Measurements from ENCODE around the gene PJVK. TPM values are rescaled to one million over a fixed set of nuclear protein-coding genes. Genes with fewer than 3 reads are reported as not detected.

The PJVK gene
- polyA plus RNA-seq, 1 of the 3 experiments (the other 2 are of a cell fraction), result 5.3 TPM

GRCh38 chr2:178476477-178476876 lies 25.3 kb downstream of the PJVK start:
- Histone ChIP-seq H3K9me2 (no peaks in the 10 kb centered on the region), H3K27me3 (ENCODE audit: insufficient read depth) (no peaks in the 10 kb centered on the region), H4K20me1 (ENCODE audit: insufficient read depth) (peaks cover 6% of the 10 kb centered on the region), H3K36me3 (replicated peaks in 1 of 2; ENCODE audit: control insufficient read depth in 1 of 2, insufficient read depth in 2 of 2, low read length in 1 of 2) (peaks cover 0 to 5% of the 10 kb centered on the region in 2 experiments), H3K27ac (ENCODE audit: low read depth in 2 of 2, low read length in 1 of 2) (no peak overlapping the region), H3K4me1 (ENCODE audit: control insufficient read depth in 1 of 2, insufficient read depth in 2 of 2, low read depth in 1 of 2, low read length in 1 of 2) (peaks cover 7 to 19% of the 10 kb centered on the region in 2 experiments), H3K4me2 (0 out of 2 replicates have a peak overlapping the region, but pooled peaks have one; percentile 80), H3K79me2 (ENCODE audit: insufficient read depth) (peaks cover 60% of the 10 kb centered on the region), H3F3A (replicated peaks; ENCODE audit: insufficient read depth) (peaks cover 19% of the 10 kb centered on the region), H3K4me3 (ENCODE audit: low read depth in 2 of 2, low read length in 1 of 2) (no peak overlapping the region; a peak in 1 of 4 replicates), H2AFZ (ENCODE audit: low read depth) (no peak overlapping the region), H3K9ac (no peak overlapping the region), H3K9me3 (no peaks in the 10 kb centered on the region)
- ChIA-PET CTCF (no interaction called here), POLR2A (no interaction called here)
- no peak for DNase-seq
- TF ChIP-seq REST (IDR thresholded peaks at IDR 0.05; ENCODE audit: low read depth, low read length) (no peak), SMC3 (IDR thresholded peaks at IDR 0.05; ENCODE audit: low read depth, low read length) (no peak), IRF3 (IDR thresholded peaks at IDR 0.05; ENCODE audit: low read depth, low read length) (no peak), EZH2phosphoT487 (IDR thresholded peaks at IDR 0.05; ENCODE audit: borderline replicate concordance, low read depth) (no peak), YY1 (IDR thresholded peaks at IDR 0.05; ENCODE audit: low read depth) (no peak), NRF1 (IDR thresholded peaks at IDR 0.05; ENCODE audit: low read depth, low read length) (no peak), RCOR1 (IDR thresholded peaks at IDR 0.05; ENCODE audit: low read length) (no peak), MEF2A (IDR thresholded peaks at IDR 0.05; ENCODE audit: borderline replicate concordance, low read depth) (no peak), MXI1 (IDR thresholded peaks at IDR 0.05; ENCODE audit: low read depth, low read length) (no peak), JUND (IDR thresholded peaks at IDR 0.05) (no peak), FOXM1 (IDR thresholded peaks at IDR 0.05; ENCODE audit: low read depth) (no peak), POLR2AphosphoS5 (IDR thresholded peaks at IDR 0.05; ENCODE audit: low read depth, low read length) (no peak), EP300 (IDR thresholded peaks at IDR 0.05; ENCODE audit: borderline replicate concordance in 1 of 2, low read depth in 1 of 2, low read length in 1 of 2) (no peak), TAF1 (IDR thresholded peaks at IDR 0.05; ENCODE audit: borderline replicate concordance, low read depth, low read length) (no peak), SIN3A (IDR thresholded peaks at IDR 0.05; ENCODE audit: borderline replicate concordance, low read depth, low read length) (no peak)

All from SK-N-SH (cell line).